VCaP (cell line): ENCODE data around the gene PTGES2.

Source experiments
- H3K27ac ChIP-seq: fragments of 450-650 bp; 2 replicates; pipeline ENCODE4 v1.5.1; 2017
- CTCF ChIP-seq: fragments of 450-650 bp; conservative IDR thresholded peaks from 2 replicates; pipeline ENCODE4 v1.5.1; 2017; ENCODE audit warnings: mild to moderate bottlenecking, moderate library complexity

PTGES2 gene

DNA sequence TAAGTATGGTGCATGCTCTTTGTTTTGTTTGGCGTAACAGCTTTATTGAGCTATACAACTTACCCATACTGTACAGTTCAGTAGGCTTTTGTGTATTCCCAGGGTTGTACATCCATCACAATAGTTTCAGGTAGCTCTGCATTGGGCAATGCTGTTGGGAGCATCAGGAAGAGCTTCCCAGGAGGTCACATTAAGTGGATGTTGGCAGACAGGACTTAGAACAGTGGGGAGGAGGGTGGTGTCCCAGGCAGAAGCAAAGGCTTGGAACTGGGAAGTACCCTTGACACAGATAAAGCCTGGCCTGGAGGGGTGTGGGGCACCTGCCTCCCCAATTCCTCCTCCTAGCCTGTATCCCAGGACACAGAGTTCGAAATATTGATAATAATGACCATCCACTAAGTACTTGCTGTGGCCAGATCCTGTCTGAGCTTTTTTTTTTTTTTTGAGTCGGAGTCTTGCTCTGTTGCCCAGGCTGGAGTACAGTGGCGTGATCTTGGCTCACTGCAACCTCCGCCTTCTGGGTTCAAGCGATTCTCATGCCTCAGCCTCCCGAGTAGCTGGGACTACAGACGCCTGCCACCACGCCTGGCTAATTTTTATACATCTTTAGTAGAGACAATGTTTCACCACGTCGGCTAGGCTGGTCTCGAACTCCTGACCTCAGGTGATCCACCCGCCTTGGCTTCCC lies 33.8 kb upstream of the PTGES2 start:
- TF ChIP-seq CTCF = no peak
- H3K27ac ChIP-seq = peak overlapping the region; percentile 79

GRCh38 chr9:128160603-128160987 lies 33.1 kb upstream of the PTGES2 start:
- TF ChIP-seq CTCF = no peak
- H3K27ac ChIP-seq = peak overlapping the region; percentile 79

- H3K27ac ChIP-seq = peak within 1 kb of the TSS; percentile 79
- TF ChIP-seq CTCF = no peak
Measured at GRCh38 chr9:128159784-128160602, 32.5 kb upstream of the PTGES2 start, which contains the start of gene BBLN. BBLN (plus strand) TSS chr9:128160265; CDS start chr9:128160408, 143 bp downstream.

GRCh38 chr9:128159522-128159783 lies 31.9 kb upstream of the PTGES2 start:
- H3K27ac ChIP-seq = peak overlapping the region; percentile 79
- no peak for TF ChIP-seq CTCF

GRCh38 chr9:128155736-128156500 lies 28.4 kb upstream of the PTGES2 start:
- H3K27ac ChIP-seq = no peak overlapping the region
- TF ChIP-seq CTCF = no peak

DNA sequence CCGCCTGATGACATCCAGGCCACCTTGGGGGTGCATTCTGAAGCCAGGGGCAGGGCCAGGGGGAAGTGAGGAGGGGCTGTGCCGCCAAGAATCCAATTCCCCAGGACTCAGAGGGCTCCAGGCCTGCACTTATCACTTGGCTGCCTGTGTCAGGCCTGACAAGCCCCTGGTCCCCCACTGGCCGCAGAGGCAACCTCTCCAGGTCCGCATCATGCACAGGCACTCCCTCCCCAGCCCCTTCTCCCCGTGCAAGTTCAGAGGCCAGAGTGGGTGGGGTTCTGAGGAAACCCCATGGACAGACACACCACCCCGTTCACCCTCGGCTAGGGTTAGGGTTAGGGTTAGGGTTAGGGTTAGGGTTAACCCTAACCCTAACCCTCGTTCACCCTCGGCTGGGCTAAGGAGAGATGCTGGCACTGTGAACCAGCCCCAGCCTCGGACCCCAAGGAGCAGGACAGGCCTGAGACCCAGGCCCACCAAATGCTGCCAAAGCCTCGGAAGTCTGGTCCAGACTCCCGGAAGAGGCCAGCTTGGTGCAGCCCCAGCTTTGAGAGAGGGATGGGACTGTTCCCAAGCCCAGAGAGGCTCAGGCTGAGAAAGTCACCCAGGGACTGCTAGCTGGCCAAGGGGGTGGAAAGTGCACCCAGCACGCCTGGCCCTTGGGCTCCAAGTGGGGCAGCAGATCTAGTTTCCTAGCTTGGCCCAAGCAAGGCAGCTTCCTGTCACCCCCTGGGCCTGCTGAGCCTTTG lies 26.6 kb upstream of the PTGES2 start:
- H3K27ac ChIP-seq = no peak overlapping the region
- no peak for TF ChIP-seq CTCF
